Fibroblast of skin of left biceps (primary cell): ENCODE results near the gene ZNF24.
A peak's percentile ranks its signal among the peaks of the same experiment; 100 is the strongest.

Experiments used
- DNase-seq, 2 experiments: peaks; one replicate each; pipeline ENCODE4 v3.0.0-alpha.2; 2013; ENCODE audit warnings: low read depth in 2 of 2

The ZNF24 gene

GRCh38 chr18:35343936-35344735 lies at the start of gene ZNF24:
Gene ZNF24, minus strand, starts transcription at chr18:35344420. Its CDS starts 3,770 bp downstream, at chr18:35340650.
- peak; percentile 75 to 77 for DNase-seq

DNA sequence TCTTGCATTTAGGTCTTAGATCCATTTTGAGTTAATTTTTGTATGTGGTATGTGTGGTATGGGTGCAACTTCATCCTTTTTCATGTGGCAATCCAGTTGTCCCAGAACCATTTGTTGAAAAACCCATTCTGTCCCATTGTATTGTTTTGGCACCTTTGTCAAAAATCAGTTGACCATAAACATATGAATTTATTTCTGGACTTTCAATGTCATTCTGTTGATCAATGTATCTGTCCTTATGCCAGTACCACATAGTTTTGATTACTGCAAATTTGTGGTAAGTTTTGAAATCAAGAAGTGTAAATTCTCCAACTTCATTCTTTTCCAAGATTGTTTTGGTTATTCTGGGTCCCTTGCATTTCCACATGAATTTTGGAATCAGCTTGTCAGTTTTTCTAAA lies 49.5 kb upstream of the ZNF24 start:
- DNase-seq = no peak

DNA sequence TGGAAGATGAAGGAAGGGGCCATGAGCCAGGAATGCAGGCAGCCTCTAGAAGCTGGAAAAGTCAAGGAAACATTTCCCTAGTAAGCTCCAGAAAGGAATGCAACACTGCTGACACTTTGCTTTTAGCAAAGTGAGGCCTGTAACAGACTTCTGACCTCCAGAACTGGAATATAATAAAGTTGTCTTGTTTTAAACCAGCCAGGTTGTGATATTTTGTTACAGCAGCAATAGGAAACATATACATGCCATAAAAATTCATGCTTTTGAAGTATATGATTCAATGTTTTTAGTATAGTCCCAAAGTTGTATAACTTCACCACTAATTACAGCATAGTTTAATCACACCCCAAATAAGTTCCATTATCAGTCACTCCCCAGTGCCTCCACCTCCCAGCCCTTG lies 48.2 kb upstream of the ZNF24 start:
- DNase-seq = no peak

DNA sequence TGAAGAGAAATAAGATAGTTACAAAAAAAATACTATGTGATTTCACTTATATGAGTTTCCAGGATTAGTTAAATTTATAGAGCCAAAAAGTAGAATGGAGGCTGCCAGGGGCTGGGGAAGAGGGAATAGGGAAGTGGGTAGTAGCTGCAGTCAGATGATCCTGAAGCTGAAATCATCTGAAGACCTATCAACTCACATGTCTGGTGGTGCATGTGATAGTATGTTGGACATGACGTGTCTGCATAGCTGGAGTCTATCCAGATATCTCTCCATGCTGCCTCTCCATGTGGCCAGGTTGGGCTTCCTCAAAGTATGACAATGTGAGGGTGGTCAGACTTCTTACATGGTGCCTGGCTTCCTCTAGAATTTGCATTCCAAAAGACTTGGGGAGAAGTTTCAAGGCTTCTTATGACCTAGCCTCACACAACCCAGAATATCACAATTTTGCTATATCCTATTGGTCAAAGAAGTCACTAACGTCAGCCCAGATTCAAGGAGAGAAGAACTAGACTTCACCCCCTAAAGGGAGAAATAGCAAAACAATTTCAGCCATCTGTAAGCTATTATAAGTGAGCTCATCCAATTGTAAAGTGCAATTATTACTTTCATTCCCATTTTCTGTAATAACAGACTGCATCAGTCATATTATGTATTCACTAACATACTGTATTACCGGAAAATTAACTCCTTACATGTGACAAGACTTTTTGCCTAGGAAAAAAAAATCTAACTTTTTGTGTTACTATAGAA lies 46.9 kb upstream of the ZNF24 start:
- no peak for DNase-seq

DNA sequence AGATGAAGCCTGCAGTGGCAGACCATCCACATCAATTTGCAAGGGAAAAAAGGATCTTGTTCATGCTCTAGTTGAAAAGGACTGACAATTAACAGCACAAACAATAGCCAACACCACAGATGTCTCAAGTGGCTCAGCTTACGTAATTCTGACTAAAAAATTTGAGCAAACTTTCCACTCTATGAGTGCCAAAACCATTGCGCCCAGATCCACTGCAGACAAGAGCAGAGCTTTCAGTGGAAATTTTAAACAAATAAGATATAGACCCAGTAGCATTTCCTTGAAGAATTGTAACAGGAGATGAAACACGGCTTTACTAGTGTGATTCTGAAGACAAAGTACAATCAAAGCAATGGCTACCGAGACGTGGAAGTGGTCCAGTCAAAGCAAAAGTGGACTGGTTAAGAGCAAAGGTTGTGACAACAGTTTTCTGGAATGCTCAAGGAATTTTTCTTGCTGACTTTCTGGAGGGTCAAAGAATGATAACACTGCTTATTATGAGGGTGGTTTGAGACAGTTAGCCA lies 44.9 kb upstream of the ZNF24 start:
- DNase-seq = no peak

GRCh38 chr18:35387152-35387571 lies 42.9 kb upstream of the ZNF24 start:
- no peak for DNase-seq

- DNase-seq = peak; percentile 17 to 28
These were observed 42.4 kb upstream of the ZNF24 start for GRCh38 chr18:35386600-35387100.

GRCh38 chr18:35383136-35383535 lies 38.9 kb upstream of the ZNF24 start:
- no peak for DNase-seq

GRCh38 chr18:35379421-35379820 lies 35.2 kb upstream of the ZNF24 start:
- DNase-seq = no peak

DNA sequence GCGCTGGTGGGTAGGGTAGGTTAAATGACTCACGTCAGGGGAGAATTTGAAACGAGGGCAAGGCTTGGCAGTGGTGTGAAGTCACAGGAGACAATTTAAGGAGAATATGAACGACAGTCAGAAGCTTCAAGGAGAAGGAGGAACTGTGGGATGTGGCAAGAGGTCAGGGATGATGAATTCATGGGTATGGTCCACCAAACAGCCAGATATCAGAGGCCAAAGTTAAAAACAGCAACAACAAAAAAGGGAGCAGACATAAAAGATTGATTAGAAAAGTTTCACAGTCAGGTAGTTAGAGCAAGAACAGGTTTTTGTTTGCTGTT lies 34.3 kb upstream of the ZNF24 start:
- no peak for DNase-seq

- no peak for DNase-seq
These were observed 33.8 kb upstream of the ZNF24 start for GRCh38 chr18:35377875-35378573.

GRCh38 chr18:35376742-35377695 lies 32.8 kb upstream of the ZNF24 start, which contains the start of gene ZNF396:
Gene ZNF396, minus strand, starts transcription at chr18:35377337. Its CDS starts 3,045 bp downstream, at chr18:35374292.
- DNase-seq = no peak

DNA sequence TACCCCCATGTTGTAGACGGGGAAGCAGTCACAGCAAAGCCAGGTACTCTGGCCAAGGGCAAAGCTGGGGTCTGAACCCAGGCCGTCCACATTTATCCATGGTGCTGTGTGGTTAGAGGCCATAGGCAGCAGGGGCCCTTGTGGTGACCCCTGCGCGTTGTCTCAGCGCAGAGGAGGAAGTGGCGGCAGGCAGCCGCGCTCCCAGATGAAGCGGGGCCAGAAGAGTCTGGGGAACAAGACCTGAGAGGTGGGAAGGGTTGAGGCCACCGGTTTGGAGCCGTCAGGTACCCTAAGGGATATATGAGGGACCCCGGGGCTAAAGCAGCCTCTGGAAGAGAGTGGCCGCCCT lies 32.1 kb upstream of the ZNF24 start:
- DNase-seq = no peak

GRCh38 chr18:35374708-35375107 lies 30.5 kb upstream of the ZNF24 start:
- DNase-seq = no peak

DNA sequence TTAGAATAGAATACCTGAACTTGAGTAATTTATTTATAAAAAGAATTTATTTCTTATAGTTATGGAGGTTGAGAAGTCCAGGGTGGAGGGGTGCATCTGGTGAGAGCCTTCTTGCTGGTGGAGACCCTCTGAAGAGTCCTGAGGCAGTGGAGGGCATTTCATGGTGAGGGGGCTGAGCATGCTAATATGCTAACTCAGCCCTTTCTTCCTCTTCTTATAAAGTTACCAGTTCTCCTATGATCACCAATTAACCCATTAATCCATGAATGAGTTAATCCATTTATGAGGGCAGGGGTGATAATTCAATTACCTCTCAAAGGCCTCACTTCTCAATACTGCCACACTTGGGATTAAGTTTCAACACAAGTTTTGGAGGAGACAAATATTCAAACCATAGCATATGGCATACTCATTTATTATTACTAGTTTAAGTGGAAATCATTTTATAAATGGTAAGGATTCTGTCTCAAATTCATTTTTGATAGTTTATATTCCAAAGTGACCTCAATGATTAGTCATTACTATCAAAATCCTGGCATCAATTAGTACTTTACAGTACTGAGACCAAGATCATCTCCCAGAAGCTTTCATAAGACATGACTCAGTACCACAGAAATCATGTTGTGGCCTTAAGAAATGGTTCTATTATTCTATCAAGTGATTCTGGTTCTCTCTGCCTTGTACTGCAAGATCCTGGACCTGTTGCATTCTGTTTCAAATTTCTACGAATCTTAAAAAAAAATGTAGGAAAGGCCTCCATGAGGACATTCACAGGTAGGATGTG lies 27.4 kb upstream of the ZNF24 start:
- no peak for DNase-seq

GRCh38 chr18:35369126-35369525 lies 24.9 kb upstream of the ZNF24 start:
- DNase-seq = no peak

GRCh38 chr18:35368595-35368994 lies 24.4 kb upstream of the ZNF24 start:
- no peak for DNase-seq

GRCh38 chr18:35362531-35362930 lies 18.3 kb upstream of the ZNF24 start:
- no peak for DNase-seq

DNA sequence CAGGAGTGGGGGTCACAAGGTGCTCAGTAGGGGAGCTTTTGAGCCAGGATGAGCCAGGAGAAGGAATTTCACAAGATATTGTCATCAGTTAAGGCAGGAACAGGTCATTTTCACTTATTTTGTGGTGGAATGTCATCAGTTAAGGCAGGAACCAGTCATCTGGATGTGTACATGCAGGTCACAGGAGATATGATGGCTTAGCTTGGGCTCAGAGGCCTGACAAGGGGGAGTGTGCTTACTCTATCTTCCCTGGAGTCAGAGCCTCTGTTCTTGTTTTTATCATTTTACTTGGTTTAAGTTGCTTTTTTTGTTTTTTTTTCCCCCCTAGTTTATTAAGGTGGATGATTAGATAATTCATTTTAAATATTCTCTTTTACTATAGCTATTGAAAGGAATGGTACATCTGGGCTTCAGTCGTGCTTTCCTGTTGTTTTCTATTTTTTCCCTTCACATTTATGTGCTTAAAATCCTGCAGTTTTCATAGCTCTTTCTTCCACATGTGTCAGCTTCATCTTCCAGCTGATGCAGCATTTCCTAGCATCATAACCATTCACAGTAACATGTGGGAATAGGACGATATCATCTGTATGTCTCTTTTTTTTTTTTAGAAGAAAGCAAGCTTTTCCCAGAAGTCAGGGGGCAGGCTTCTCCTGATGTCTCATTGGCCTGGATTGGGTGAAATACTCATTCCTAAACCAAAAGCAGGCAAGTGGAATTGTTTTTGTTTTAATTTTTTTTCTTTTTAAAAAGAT lies 17.5 kb upstream of the ZNF24 start:
- DNase-seq = no peak
